Stimulated activated CD4-positive, alpha-beta T cell treated with anti-CD3 and anti-CD28 coated beads, Interleukin-1b, Interleukin-23, amount 100 ng/mL, for 24 hours (primary cell): ENCODE data around the gene DBX1.
"Not testable (repeated sequence)": the region's sequence is repeated elsewhere in the genome, so short reads cannot be mapped to it uniquely, and the experiment has no call there.

Experiments used
- DNase-seq, 4 experiments: peaks; one replicate each; pipeline ENCODE4 v3.0.0-alpha.2; 2020; ENCODE audit warnings: low read depth in 4 of 4, low spot score in 1 of 4

Gene DBX1

GRCh38 chr11:20161923-20162744 lies 1.9 kb upstream of the DBX1 start:
- DNase-seq = no peak

- DNase-seq = no peak
These were observed 1.1 kb upstream of the DBX1 start for GRCh38 chr11:20161230-20161918.

DNA sequence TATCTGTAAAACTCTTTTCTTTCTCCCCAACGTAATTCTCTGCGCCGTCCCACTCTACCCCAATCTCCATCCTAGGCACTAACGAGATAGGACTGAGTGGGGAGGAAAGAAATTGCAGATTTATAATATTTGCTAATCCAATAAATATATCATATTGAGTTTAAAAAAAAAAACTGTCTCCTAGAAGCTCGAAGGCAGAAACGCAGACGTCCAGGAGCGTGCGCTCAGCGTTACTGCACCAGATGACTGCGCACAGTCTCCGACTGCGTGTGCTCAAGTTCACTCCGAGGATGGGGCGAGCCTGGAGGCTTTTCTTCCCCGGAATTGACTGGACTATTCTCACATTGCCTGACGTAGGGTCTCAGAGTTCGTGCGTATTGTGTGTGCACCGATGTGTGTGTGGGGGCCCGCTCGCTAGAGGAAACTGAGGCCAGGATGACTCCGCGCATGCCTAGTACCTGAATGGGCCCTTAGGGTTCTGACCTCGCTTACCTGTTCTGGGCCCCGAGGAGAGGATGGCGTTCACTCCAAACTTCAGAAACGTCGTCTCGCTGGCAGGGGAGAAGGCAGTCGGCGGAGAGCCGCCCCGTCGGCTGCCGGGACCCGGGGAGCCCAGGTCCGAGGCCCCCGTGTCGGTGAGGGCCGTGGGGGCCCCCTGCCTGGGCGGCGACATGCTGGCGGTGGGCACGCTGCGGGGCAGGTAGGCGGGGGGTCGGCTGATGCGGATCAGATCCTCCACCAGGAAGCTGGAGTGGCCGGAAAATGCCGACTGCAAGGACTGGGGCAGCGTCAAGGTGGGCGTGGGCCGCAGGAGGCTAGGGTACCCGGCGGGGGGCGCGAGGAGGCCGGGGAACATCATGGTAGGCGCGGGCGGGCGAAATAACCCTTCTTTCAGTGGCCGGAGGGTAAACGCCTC lies 551 bp downstream of the DBX1 start:
- no peak for DNase-seq

GRCh38 chr11:20158597-20159257 lies 1.5 kb downstream of the DBX1 start:
- DNase-seq = no peak

DNA sequence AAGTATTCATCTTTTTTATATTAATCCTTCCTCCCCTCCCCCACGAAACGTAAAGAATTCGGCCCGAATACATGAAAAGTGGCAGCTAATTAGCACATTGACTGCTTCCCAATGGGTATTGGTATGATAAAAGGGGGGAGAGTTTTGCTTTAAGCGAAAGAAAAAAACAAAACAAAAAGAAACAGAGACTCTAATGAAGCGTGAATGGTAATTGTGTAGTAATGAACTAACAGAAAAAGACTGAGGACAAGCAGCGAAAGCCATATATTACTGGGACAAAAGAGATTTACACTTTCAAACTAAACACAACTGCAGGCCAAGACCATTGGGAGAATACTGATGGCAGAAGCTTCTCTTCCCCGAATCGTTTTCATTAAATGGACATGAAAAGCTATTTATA lies 2.5 kb downstream of the DBX1 start:
- DNase-seq = no peak

DNA sequence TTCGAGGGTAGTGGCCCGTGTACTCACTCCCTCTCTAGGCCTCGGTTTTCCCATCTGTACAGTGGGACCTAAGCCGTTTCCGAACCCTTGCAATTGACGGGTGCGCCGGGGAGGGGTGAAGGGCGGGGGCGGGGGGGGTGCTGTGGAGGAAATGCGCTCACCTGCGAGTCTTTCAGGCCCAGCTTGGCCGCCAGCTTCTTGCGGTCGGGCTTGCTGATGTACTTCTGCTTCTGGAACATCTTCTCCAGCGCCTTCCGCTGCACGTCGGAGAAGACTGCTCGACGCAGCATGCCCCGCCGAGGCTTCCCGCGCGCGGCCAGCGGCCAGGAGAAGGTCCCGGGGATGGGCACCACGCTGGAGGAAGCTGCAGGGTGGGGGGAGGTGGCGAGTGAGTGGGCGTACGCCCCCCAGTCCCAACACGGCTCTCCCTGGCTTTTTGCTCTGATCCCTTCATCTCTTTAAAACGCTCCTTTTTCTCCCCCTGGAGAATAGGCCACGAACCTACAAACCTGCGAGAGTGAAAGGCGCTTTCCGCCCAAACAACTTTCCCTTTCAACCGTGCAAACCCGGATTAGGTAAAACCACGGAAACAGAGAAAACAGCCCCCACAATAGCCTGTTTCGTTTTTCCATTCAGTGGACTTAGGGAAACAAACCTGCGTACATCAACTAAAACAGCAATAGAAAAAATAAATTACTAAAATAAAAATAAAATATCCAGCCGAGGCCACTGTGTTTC lies 3.2 kb downstream of the DBX1 start:
- DNase-seq = no peak

- peak in 3 of 4 experiments; percentile 17 to 40 (median 18) for DNase-seq
These were observed 3.9 kb downstream of the DBX1 start for GRCh38 chr11:20156280-20156875.

- no peak for DNase-seq
These were observed 4.5 kb downstream of the DBX1 start for GRCh38 chr11:20155683-20156279.

DNA sequence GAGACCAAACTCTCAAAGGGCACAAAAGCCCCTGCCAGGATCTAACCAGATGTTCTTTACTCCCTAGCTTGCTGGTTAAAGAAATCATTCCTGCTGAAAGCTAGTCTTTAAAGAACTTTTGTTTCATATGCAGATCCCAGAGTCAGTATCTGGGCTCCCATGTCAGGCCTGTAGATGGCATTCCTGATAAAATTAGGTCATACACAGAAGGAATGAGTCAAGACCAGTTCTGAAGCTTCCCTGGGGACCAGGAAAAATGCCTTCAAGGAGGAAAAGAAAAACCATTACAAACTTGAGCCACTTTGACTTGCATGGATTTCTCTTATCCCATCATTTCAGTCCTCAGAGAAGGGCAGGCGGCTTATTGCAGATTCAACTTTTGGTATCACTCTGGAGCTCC lies 5.9 kb downstream of the DBX1 start:
- no peak for DNase-seq

DNA sequence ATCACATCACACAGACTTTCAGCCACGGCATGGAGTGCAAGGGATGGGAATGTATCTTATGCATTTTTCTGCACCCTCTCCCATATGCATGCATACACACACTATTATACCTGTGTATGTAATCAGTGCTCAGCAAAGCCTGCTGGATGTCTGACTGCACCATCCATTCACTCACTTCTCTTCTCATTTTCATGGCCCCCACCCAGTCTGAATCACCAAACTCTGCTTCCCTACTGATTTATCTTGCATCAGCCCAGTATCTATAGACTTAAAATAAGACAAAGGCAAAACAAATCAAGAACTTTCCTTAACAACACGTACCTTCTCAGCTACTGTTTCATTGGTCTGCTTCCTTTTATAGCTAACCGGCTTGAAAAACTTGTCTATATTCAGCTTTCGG lies 21.6 kb downstream of the DBX1 start:
- DNase-seq = no peak

DNA sequence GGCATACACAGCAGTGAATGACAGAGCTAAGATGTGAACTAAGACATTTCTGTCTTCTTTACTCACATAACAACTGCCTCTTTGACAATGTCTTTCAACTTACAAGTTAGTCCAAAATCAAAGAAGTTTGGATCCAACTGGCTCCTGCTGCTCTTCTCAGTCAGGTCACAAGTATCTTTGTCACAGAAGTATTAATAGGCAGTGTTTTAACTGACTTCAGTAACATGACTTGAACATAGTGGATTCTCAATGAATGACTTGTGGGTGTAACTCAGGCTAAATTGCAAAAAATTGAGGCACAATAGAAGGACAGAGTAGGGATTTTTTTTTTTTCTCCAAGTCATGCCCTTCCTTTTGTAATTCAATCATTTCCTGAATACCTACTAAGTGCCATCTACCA lies 22.6 kb downstream of the DBX1 start:
- DNase-seq = no peak

- no peak for DNase-seq
These were observed 25.1 kb downstream of the DBX1 start for GRCh38 chr11:20134991-20135736.

GRCh38 chr11:20132667-20133039 lies 27.6 kb downstream of the DBX1 start:
- no peak for DNase-seq

DNA sequence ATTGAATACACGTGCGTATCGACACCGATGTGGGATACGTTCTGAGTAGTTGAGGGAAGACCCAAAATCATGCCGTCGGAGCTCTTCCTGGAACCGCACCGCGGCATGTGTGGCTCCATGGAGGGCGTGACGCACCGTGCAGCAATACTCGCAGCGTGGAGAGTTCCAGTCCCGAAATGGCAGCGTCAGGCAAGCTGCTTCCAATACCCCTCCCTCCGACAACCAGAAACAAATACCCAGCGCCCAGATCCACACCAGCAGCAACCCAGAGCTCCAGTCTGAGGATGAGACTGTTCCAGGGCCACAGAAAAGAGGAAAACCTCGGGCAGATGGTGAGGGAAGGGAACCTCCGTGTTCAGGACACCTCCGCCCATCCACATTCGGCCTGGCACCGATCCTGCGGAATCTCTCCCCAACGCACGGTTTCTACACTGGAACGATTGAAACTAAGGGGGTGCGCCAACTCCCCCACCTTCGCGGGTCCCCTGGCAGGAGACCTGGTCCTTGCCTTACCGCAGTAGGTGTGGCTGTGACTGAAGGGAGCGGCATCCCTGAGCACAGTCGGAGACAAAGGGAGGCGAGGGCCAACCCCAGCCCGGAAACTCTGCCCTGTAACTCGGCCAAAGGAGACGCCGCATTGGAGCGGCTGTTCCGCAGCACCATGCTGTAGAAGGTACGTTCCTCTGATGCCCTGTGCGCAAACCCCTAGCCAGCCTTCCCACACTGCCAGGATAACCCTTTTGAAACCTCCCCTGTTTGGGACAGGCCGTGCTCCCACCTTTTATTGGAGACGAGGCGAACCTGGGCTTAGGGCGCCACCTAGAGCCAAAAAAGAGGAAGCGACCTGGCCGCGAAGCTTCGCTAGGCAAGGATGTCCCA lies 28.2 kb downstream of the DBX1 start:
- DNase-seq = peak in 1 of 4 experiments; percentile 26

DNA sequence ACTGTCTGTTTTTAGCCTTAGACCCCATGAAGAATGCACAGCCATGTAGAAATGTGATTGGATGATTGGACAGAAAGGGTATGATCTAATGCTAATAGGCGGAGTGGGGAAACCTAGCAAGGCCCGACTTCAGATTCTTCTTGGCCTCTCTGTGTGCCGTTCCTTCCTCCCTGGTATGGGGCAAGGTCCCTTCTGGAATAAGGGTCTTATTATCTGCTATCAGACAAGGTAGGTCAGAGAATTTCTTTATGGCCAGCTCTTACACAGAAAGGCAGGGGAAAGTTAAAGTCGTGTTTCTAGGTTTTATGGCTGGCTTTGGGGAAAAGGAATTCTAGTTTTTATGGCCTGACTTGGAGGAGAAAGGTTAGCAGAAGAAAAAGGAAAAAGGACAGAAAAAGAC lies 30.6 kb downstream of the DBX1 start:
- no peak for DNase-seq

GRCh38 chr11:20128528-20128825 lies 31.8 kb downstream of the DBX1 start:
- not testable (repeated sequence) for DNase-seq

- DNase-seq = peak; percentile 57 to 69 (median 64)
These were observed 32.4 kb downstream of the DBX1 start for GRCh38 chr11:20127671-20128527.
